ENCODE data around the gene ATP2A2. TPM values are rescaled to one million over a fixed set of nuclear protein-coding genes. Genes with fewer than 3 reads are reported as not detected.

ATP2A2 gene
- total RNA-seq, 4 donors from 2014 or later: 170 to 231 (median 177) TPM

DNA sequence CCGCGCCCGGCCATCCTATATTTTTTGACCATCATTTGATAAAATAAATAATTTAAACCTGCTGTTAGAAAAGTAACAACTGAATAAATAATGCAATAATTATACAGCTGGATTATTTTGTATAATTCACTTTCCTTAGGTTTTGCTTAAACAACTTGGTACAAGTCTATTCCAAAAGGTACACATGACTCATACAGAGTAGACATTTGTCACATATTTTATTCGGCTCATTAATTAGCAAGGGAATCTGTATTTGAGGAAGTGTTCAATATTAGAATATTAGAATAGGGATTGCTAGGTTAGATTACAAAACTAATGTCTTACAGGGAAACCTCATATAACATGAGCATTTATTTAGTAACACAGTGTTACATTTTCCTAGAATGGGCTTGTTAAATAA is 48.7 kb downstream of the ATP2A2 start:
- H3K9me3 ChIP-seq: no peaks in the 10 kb centered on the region
- intact Hi-C loops (cut with DNase I): no loop called here
- H3K27me3 ChIP-seq: no peaks in the 10 kb centered on the region
- H3K4me3 ChIP-seq: no peak overlapping the region
- no peak for DNase-seq (ENCODE audit: extremely low spot score)
- H3K36me3 ChIP-seq: peaks cover 44 to 100% (median 73%) of the 10 kb centered on the region in 4 donors
- WGBS: 89% methylated on average over 4 of the region's 4 CpGs
- H3K4me1 ChIP-seq: peaks cover 34 to 37% (median 36%) of the 10 kb centered on the region in 4 donors
- no peak overlapping the region for H3K27ac ChIP-seq (replicated peaks in 1 of 4)
- TF ChIP-seq EP300 (IDR thresholded peaks at IDR 0.05): no peak
- TF ChIP-seq POLR2A (IDR thresholded peaks at IDR 0.05; ENCODE audit: low read depth): no peak
- TF ChIP-seq, protein P1, sequence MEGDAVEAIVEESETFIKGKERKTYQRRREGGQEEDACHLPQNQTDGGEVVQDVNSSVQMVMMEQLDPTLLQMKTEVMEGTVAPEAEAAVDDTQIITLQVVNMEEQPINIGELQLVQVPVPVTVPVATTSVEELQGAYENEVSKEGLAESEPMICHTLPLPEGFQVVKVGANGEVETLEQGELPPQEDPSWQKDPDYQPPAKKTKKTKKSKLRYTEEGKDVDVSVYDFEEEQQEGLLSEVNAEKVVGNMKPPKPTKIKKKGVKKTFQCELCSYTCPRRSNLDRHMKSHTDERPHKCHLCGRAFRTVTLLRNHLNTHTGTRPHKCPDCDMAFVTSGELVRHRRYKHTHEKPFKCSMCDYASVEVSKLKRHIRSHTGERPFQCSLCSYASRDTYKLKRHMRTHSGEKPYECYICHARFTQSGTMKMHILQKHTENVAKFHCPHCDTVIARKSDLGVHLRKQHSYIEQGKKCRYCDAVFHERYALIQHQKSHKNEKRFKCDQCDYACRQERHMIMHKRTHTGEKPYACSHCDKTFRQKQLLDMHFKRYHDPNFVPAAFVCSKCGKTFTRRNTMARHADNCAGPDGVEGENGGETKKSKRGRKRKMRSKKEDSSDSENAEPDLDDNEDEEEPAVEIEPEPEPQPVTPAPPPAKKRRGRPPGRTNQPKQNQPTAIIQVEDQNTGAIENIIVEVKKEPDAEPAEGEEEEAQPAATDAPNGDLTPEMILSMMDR (IDR thresholded peaks at IDR 0.05): no peak
- no peak for TF ChIP-seq POLR2AphosphoS5 (IDR thresholded peaks at IDR 0.05)

DNA sequence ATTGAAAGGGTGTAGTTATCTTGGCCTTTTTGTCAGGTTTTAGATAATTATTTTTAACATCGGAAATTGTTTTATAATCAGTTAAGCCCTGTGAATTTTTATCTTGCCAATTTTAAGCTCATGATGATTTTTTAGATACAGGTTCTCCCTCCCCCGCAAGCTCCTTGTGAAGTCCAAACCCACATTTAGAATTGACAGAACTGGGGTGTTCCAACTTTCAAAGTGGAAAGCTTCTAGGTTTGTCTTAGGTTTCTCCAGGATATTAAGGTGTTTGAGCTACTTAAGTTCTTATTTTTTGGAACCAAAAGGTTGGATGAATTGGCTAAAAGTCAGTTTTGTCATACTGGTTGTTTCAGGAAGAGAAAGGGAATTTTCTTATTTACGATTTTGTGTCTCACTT is 49.1 kb downstream of the ATP2A2 start:
- intact Hi-C loops (cut with DNase I): no loop called here
- no peak for DNase-seq (ENCODE audit: extremely low spot score)
- Histone ChIP-seq H3K4me3 (no peak overlapping the region), H3K9me3 (no peaks in the 10 kb centered on the region), H3K36me3 (peaks cover 48 to 100% (median 75%) of the 10 kb centered on the region in 4 donors), H3K27me3 (no peaks in the 10 kb centered on the region), H3K4me1 (peaks cover 34 to 37% (median 36%) of the 10 kb centered on the region in 4 donors), H3K27ac (replicated peaks in 1 of 4) (no peak overlapping the region)
- WGBS: 69% methylated on average over 3 of the region's 3 CpGs
- TF ChIP-seq POLR2AphosphoS5 (IDR thresholded peaks at IDR 0.05): no peak
- TF ChIP-seq, protein P1 (IDR thresholded peaks at IDR 0.05): no peak
- TF ChIP-seq POLR2A (IDR thresholded peaks at IDR 0.05; ENCODE audit: low read depth): no peak
- no peak for TF ChIP-seq EP300 (IDR thresholded peaks at IDR 0.05)

- intact Hi-C loops (cut with DNase I): no loop called here
- Histone ChIP-seq H3K27me3 (no peaks in the 10 kb centered on the region), H3K4me3 (no peak overlapping the region), H3K4me1 (peaks cover 31 to 37% (median 36%) of the 10 kb centered on the region in 4 donors), H3K9me3 (no peaks in the 10 kb centered on the region), H3K36me3 (peaks cover 52 to 100% (median 76%) of the 10 kb centered on the region in 4 donors), H3K27ac (replicated peaks in 1 of 4) (peak overlapping the region in 1 of 4 donors; percentile 16)
- no peak for TF ChIP-seq EP300 (IDR thresholded peaks at IDR 0.05)
- no peak for TF ChIP-seq POLR2A (IDR thresholded peaks at IDR 0.05; ENCODE audit: low read depth)
- no peak for TF ChIP-seq POLR2AphosphoS5 (IDR thresholded peaks at IDR 0.05)
- TF ChIP-seq, protein P1 (IDR thresholded peaks at IDR 0.05): no peak
- DNase-seq (ENCODE audit: extremely low spot score): no peak
Observed at GRCh38 chr12:110330544-110330943, 49.5 kb downstream of the ATP2A2 start.

- H3K36me3 ChIP-seq: peaks cover 63 to 100% (median 79%) of the 10 kb centered on the region in 4 donors
- H3K4me1 ChIP-seq: peaks cover 27 to 40% (median 36%) of the 10 kb centered on the region in 4 donors
- H3K27ac ChIP-seq (replicated peaks in 1 of 4): no peak overlapping the region
- no peaks in the 10 kb centered on the region for H3K9me3 ChIP-seq
- H3K27me3 ChIP-seq: no peaks in the 10 kb centered on the region
- intact Hi-C loops (cut with DNase I): no loop called here
- DNase-seq (ENCODE audit: extremely low spot score): no peak
- no peak overlapping the region for H3K4me3 ChIP-seq
- TF ChIP-seq POLR2A (IDR thresholded peaks at IDR 0.05; ENCODE audit: low read depth) (no peak), EP300 (IDR thresholded peaks at IDR 0.05) (no peak), POLR2AphosphoS5 (IDR thresholded peaks at IDR 0.05) (no peak)
- TF ChIP-seq, protein P1 (IDR thresholded peaks at IDR 0.05): no peak
Observed at GRCh38 chr12:110333201-110333600, 52.2 kb downstream of the ATP2A2 start.

- H3K27ac ChIP-seq (replicated peaks in 1 of 4): no peak overlapping the region
- 81% methylated on average over 4 of the region's 4 CpGs for WGBS
- no peaks in the 10 kb centered on the region for H3K27me3 ChIP-seq
- no peak for TF ChIP-seq POLR2A (IDR thresholded peaks at IDR 0.05; ENCODE audit: low read depth)
- no peak for TF ChIP-seq EP300 (IDR thresholded peaks at IDR 0.05)
- TF ChIP-seq, protein P1 (IDR thresholded peaks at IDR 0.05): no peak
- TF ChIP-seq POLR2AphosphoS5 (IDR thresholded peaks at IDR 0.05): no peak
- H3K4me3 ChIP-seq: no peak overlapping the region
- H3K36me3 ChIP-seq: peaks cover 66 to 100% (median 87%) of the 10 kb centered on the region in 4 donors
- H3K9me3 ChIP-seq: no peaks in the 10 kb centered on the region
- intact Hi-C loops (cut with DNase I): no loop called here
- peaks cover 30 to 42% (median 35%) of the 10 kb centered on the region in 4 donors for H3K4me1 ChIP-seq
- no peak for DNase-seq (ENCODE audit: extremely low spot score)
Observed at GRCh38 chr12:110335481-110336045, 54.5 kb downstream of the ATP2A2 start.
